Measurements from ENCODE around the gene CCDC178.

CCDC178 gene

DNA sequence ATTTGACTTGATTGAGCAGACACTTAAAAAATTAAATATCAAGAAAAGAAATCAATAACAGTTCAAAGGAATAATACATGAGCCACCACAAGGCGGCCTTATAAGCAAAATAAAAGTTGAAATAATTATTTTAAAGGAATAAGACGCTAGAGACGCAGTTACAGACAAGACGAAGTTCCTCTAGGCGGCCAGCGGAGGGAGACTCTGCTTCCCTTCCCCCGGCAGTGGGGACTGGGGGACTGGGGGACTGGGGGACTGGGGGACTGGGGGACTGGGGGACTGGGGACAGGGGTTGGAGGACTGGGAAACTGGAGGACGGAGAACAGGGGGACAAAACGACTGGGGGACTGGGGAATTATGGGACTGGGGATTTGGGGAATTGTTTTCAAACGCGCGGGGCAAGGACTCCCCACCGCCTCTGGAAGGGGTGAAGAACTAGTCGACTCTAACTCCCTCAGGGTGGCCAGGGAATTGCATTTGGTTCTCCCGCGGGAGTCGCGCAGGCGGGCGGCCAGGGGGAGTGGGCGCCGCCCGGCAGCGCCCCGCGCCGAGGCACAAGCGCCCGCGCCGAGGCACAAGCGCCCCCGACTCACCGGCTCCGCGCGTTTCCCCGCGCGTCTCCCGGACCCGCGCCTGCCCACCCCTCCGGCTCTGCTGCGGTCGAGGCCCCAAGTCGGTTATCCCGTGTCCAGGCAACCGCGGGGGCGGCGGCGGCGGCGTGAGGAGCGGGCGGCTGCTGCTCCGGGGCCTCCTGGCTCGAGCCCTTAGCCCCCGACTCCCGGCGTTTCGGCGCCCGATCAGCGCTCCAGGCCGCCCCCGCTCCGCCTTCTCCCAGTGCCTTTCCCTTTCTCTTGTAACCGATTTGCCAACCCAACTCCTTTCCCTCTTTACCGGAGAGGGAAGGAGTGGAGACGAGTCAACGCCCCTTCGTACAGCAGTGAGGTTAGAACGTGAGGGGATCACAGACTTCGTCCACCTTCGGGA lies at the start of gene CCDC178:
CCDC178 (minus strand) TSS at position 662 of the 984 bp plus-strand sequence. CDS start 28,633 bp downstream, outside the sequence.
- peak; percentile 43 for DNase-seq (ENCODE audit: low spot score)
- TF ChIP-seq, protein P1, sequence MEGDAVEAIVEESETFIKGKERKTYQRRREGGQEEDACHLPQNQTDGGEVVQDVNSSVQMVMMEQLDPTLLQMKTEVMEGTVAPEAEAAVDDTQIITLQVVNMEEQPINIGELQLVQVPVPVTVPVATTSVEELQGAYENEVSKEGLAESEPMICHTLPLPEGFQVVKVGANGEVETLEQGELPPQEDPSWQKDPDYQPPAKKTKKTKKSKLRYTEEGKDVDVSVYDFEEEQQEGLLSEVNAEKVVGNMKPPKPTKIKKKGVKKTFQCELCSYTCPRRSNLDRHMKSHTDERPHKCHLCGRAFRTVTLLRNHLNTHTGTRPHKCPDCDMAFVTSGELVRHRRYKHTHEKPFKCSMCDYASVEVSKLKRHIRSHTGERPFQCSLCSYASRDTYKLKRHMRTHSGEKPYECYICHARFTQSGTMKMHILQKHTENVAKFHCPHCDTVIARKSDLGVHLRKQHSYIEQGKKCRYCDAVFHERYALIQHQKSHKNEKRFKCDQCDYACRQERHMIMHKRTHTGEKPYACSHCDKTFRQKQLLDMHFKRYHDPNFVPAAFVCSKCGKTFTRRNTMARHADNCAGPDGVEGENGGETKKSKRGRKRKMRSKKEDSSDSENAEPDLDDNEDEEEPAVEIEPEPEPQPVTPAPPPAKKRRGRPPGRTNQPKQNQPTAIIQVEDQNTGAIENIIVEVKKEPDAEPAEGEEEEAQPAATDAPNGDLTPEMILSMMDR (IDR thresholded peaks at IDR 0.05; ENCODE audit: extremely low read depth, missing control alignments), result no peak

DNA sequence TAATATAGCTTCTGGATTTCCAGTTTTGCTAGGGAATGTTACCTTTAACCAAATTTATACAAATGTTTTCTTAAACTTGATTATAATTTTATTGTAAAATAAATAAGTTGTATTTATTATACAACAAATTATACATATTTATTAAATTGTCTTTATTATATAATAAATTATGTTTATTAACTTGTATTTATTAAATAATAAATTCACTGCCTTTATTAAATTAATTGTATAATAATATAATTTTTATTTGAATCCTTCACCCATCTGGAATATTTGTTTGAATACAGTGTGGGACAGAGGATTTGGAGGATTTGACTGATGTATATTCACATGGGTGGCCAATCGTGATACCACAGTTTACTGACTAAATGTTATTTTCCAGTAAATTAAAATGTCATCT lies 43.4 kb upstream of the CCDC178 start:
- TF ChIP-seq, protein P1 (IDR thresholded peaks at IDR 0.05; ENCODE audit: extremely low read depth, missing control alignments), result no peak
- DNase-seq (ENCODE audit: low spot score), result no peak

DNA sequence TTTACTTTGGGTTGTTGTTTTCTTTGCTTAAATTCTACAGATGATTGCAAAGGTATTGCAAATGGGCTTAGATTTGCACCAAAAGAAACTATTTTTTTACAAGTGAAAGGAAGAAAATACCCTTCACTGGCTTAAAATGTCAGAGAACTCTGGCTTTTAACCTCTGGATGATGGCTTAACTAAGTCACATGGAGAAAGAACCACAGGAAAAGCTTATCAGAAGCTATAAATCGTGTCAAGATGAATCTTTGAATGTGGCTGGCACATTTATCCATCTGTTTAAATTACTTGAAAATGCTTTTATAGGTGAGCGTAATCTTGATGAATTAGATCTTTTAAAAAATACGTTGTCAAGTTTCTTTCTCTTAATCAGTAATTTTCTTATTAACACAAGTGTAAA lies 32.0 kb upstream of the CCDC178 start:
- TF ChIP-seq, protein P1 (IDR thresholded peaks at IDR 0.05; ENCODE audit: extremely low read depth, missing control alignments), result no peak
- no peak for DNase-seq (ENCODE audit: low spot score)

- TF ChIP-seq, protein P1 (IDR thresholded peaks at IDR 0.05; ENCODE audit: extremely low read depth, missing control alignments), result no peak
- no peak for DNase-seq (ENCODE audit: low spot score)
These were observed 29.7 kb upstream of the CCDC178 start for GRCh38 chr18:33470216-33470615.

DNA sequence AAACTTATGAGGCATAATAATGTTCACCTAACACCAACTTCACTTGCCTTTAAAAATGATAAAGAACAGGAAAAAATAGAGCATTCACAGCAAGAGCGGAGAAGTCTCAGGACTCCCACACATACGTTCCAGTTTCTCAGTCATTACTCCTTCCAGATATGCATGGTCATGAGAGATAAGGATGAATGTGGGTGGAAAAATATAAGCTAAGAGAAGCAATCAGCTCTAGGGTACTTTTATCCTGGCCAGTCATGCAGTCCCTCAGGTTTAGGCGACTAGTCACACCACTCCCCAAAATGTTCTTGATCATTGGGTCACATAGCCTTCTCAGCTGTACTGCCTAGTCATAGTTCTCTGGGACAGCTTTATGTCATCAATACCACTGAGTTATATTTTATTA lies 29.2 kb upstream of the CCDC178 start:
- no peak for DNase-seq (ENCODE audit: low spot score)
- TF ChIP-seq, protein P1 (IDR thresholded peaks at IDR 0.05; ENCODE audit: extremely low read depth, missing control alignments), result no peak

DNA sequence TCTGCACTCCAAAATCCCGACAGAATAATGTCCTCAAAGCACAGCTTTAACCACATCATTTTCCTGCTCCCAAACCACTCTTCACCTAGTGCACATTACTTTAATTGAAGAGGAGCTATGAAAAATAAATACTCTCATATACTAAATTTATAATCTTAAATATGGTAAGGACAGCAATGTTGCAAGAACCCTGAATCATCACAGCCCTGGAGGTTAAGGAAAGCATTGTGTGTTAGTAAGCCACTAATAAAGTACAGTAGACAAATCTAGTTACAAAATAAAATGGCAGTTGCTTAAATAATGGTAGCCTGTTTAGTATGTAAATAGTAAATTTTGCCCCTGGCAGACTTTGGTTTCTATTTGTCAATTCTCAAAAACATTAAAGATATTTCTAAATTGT lies 27.0 kb upstream of the CCDC178 start:
- TF ChIP-seq, protein P1 (IDR thresholded peaks at IDR 0.05; ENCODE audit: extremely low read depth, missing control alignments), result no peak
- DNase-seq (ENCODE audit: low spot score), result no peak

DNA sequence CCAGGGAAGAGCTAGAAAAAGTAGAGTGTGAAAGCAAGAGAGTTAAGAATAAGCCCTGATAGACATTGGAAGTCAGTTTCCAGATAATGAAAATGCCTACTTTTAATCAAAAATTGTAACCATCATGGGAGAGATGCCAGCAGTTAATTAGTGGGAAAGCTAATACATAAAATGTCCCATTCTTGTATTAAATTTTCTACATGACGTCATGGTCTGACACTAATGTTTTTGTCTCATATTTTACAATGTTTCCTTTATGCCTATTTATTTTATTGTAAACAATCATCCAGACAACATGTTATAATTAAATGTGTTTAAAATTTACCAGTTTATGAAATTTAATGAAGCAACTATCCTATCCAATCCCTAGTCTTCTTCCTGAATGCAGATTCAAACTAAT lies 26.3 kb upstream of the CCDC178 start:
- no peak for DNase-seq (ENCODE audit: low spot score)
- TF ChIP-seq, protein P1 (IDR thresholded peaks at IDR 0.05; ENCODE audit: extremely low read depth, missing control alignments), result no peak
